Pancreas (tissue), 10 donors: ENCODE data around the gene ZBTB47. TPM values are rescaled to one million over a fixed set of nuclear protein-coding genes. Genes with fewer than 3 reads are reported as not detected.

ENCODE experiments used
- ATAC-seq, 4 donors: fragments of 200-7000 bp; cut with Tn5 transposase; one replicate each; pipeline versions ENCODE4 v1.8.0 to v1.9.1; 2020; ENCODE audit warnings: mild to moderate bottlenecking in 4 of 4, moderate library complexity in 4 of 4
- DNase-seq, 6 donors: peaks; one replicate each; pipeline ENCODE4 v3.0.0-alpha.2; 2020
- FAIRE-seq: peaks from 2 replicates; lab custom pipeline; 2012; peaks lifted over from hg19 to GRCh38; lab: Jason Lieb, UNC
- H3K27ac ChIP-seq, 4 donors: fragments of 200-600 bp; sonication (generic); 1 replicate in 3 of 4; 2 replicates in 1 of 4; pipeline versions ENCODE4 v1.5.0 to v1.8.0; 2020
- H3K27me3 ChIP-seq, 4 donors: fragments of 200-600 bp; one replicate each; pipeline ENCODE4 v1.8.0; 2021
- H3K36me3 ChIP-seq, 3 donors: fragments of 200-600 bp; sonication (generic) in 1 of 3; one replicate each; pipeline versions ENCODE4 v1.5.0 to v1.8.0; 2020 to 2021
- H3K4me1 ChIP-seq, 3 donors: fragments of 200-600 bp; one replicate each; pipeline ENCODE4 v1.8.0; 2021
- H3K4me3 ChIP-seq, 4 donors: fragments of 200-600 bp; sonication (generic) in 2 of 4; one replicate each; pipeline versions ENCODE4 v1.5.0 to v1.8.0; 2020 to 2021
- H3K9me3 ChIP-seq, 4 donors: fragments of 200-600 bp; one replicate each; pipeline ENCODE4 v1.8.0; 2021
- CTCF ChIP-seq, 4 donors: fragments of 200-600 bp; sonication (generic) in 3 of 4; IDR thresholded peaks; one replicate each; pipeline versions ENCODE4 v1.5.0 to v1.8.0; 2021; ENCODE audit warnings: antibody characterized with exemption in 4 of 4
- WGBS, 2 donors: extraction: QIAGEN DNeasy Blood & Tissue Kit; methylation state at CpG; one replicate each; pipeline ENCODE4 v1.1.7; 2013; 5-methylcytosine and 5-hydroxymethylcytosine counted together
- intact Hi-C, 3 donors: fragments of 100-400 bp; cut with DNase I; formaldehyde crosslinking; loops; one replicate each; pipeline versions ENCODE4 v1.11.1 to v1.14.2; 2022
- polyA plus RNA-seq, 2 donors: library from polyadenylated mRNA; stranded (reverse); fragments of 200-250 nt; gene quantifications; one replicate each; pipeline ENCODE4 v1.2.3, GENCODE V29; 2013
- total RNA-seq, 6 donors: library from RNA; stranded (reverse); fragmentation: NEBNext Ultra II Directional in 4 of 6; extraction: Animal tissue kit (Norgen Biotek cat#: 25700) in 4 of 6; gene quantifications; one replicate each; pipeline versions ENCODE4 v1.2.1 to v1.2.4, GENCODE V29; 2021 to 2023
- donor health status: healthy with polysubstance abuse.
- donor health status: DM: no; HTN: no; CAD: no; lungs with moderate emphysema.
- donor health status: DM: no; HTN: no; CAD: no.
- donor health status: control.
- donor health status: control.
- donor health status: Bipolar disorder and iron deficiency.
- donor health status: DM: yes; HTN: yes; CAD: no.
- donor health status: DM: no; HTN: no; CAD: no.
- donor health status: DM: no; HTN: no; CAD: no.
- donor health status: DM: yes; HTN: yes; CAD: no.

ZBTB47 gene
- total and polyA plus RNA-seq, 8 donors: 7.9 to 13.6 (median 10.2) TPM

- no peak for FAIRE-seq
- H3K27ac ChIP-seq: no peak overlapping the region
- 84 to 92% methylated on average over 7 of the region's 7 CpGs for WGBS, 2 donors
- intact Hi-C loops: no loop called here
- H3K9me3 ChIP-seq: no peaks in the 10 kb centered on the region
- no peaks in the 10 kb centered on the region for H3K4me1 ChIP-seq
- H3K36me3 ChIP-seq: peaks cover 0 to 5% (median 0%) of the 10 kb centered on the region in 3 donors
- DNase-seq: peak in 2 of 6 donors; percentile 34 to 45
- no peak overlapping the region for H3K4me3 ChIP-seq
- ATAC-seq: no peak
- no peak for TF ChIP-seq CTCF (IDR thresholded peaks at IDR 0.05)
- no peaks in the 10 kb centered on the region for H3K27me3 ChIP-seq
Measured at GRCh38 chr3:42662037-42662812, 8.7 kb downstream of the ZBTB47 start.

DNA sequence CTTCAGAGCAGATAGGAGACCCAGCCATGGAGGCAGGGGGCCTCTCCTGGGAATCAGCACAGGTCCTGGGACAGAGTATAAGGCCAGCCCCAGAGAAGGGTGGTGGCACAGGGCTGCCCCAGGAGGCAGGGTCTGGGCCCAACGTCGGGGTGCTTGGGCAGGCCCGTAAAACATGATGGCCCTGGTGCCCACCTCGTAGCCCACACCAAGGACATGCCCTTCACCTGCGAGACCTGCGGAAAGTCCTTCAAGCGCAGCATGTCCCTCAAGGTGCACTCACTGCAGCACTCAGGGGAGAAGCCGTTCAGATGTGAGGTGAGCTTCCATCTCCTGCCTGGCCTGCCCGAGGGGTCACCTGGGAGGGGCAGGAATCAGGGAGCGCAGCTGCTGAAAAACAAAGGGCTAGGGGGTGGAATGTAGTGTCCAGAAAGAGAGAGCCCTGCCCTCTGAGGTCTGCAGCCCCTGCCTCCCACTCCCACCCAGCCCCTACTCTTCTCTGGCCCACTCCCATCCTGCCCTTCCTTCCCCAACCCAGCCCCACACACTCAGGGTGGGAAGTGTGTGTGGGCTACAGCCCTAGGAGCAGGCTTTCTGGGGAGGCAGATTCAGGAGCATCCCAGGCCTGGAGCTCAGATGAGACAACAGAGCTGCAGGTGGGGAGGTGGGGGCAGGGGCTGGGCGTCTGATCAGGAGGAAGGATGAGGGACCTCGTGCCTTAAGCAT is 9.5 kb downstream of the ZBTB47 start:
- DNase-seq (peak in 1 of 6 donors; percentile 42), FAIRE-seq (no peak), ATAC-seq (no peak)
- no peak for TF ChIP-seq CTCF (IDR thresholded peaks at IDR 0.05)
- Histone ChIP-seq H3K27ac (no peak overlapping the region), H3K27me3 (no peaks in the 10 kb centered on the region), H3K9me3 (no peaks in the 10 kb centered on the region), H3K4me3 (no peak overlapping the region), H3K36me3 (peaks cover 0 to 5% (median 0%) of the 10 kb centered on the region in 3 donors), H3K4me1 (no peaks in the 10 kb centered on the region)
- intact Hi-C loops: no loop called here
- WGBS, 2 donors: 70 to 83% methylated on average over 12 of the region's 12 CpGs

- WGBS, 2 donors: 83 to 84% methylated on average over 35 to 38 of the region's 38 CpGs
- no peak for ATAC-seq
- no peak overlapping the region for H3K27ac ChIP-seq
- H3K4me3 ChIP-seq: no peak overlapping the region
- H3K4me1 ChIP-seq: no peaks in the 10 kb centered on the region
- H3K36me3 ChIP-seq: peaks cover 0 to under 1% (median 0%) of the 10 kb centered on the region in 3 donors
- no peak for TF ChIP-seq CTCF (IDR thresholded peaks at IDR 0.05)
- DNase-seq: peak in 1 of 6 donors; percentile 56
- no peaks in the 10 kb centered on the region for H3K9me3 ChIP-seq
- intact Hi-C loops: no loop called here
- no peaks in the 10 kb centered on the region for H3K27me3 ChIP-seq
- FAIRE-seq: no peak
Measured at GRCh38 chr3:42663581-42664437, 10.3 kb downstream of the ZBTB47 start.

DNA sequence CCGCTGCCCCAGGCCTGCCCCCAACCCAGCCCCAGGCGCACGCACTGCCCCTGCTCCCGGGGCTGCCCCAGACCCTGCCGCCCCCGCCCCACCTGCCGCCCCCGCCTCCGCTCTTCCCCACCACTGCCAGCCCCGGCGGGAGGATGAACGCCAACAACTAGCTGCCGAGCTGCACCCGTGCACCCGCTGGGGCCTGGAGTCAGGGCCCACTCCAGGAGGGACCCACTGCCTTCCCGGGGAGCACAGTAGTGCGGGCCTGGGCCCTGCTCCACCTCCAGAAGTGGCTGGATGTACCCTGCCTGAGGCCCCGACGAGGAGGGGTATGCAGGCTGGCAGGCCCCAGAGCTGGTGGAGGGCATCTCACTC is 10.9 kb downstream of the ZBTB47 start:
- DNase-seq (peak in 1 of 6 donors; percentile 72), FAIRE-seq (no peak), ATAC-seq (no peak)
- H3K4me3 ChIP-seq: no peak overlapping the region
- H3K36me3 ChIP-seq: no peaks in the 10 kb centered on the region
- 77 to 78% methylated on average over 16 to 19 of the region's 19 CpGs for WGBS, 2 donors
- no peak overlapping the region for H3K27ac ChIP-seq
- no peak for TF ChIP-seq CTCF (IDR thresholded peaks at IDR 0.05)
- H3K27me3 ChIP-seq: no peaks in the 10 kb centered on the region
- intact Hi-C loops: no loop called here
- H3K9me3 ChIP-seq: no peaks in the 10 kb centered on the region
- no peaks in the 10 kb centered on the region for H3K4me1 ChIP-seq
